D341Med (cell line): Measurements from ENCODE around the gene PPCDC.
"Not testable (repeated sequence)": the region's sequence is repeated elsewhere in the genome, so short reads cannot be mapped to it uniquely, and the experiment has no call there.

Experiments used
- DNase-seq: peaks from one replicate; pipeline ENCODE4 v3.0.0; 2012; ENCODE audit warnings: low spot score

The PPCDC gene

GRCh38 chr15:75069301-75069925, 46.0 kb downstream of the PPCDC start:
- DNase-seq = no peak

- DNase-seq = no peak
These were observed 47.3 kb downstream of the PPCDC start for GRCh38 chr15:75070674-75071073.

DNA sequence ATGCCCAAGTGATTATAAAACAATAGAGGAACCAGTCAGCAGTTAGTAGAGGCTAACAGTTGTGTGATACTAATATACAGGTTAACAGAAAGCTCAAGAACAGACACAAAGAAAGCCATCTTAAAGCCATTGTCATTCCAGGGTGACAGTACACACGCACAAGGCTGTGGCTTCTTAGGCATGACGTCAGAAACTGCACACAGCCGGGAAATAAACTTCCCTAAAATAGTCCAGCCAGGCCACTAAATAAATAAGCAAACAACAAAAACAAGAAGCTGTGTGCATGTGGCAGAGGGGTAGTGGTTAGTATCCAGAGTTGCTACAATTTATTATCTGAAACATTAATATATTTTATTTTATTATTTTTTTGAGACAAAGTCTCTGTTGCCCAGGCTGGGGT, 49.8 kb downstream of the PPCDC start:
- no peak for DNase-seq

- no peak for DNase-seq
These were observed 52.9 kb downstream of the PPCDC start for GRCh38 chr15:75076277-75076676.

GRCh38 chr15:75077551-75077961, 54.2 kb downstream of the PPCDC start:
- DNase-seq = not testable (repeated sequence)

- DNase-seq = no peak
These were observed 57.8 kb downstream of the PPCDC start for GRCh38 chr15:75081150-75081549.

GRCh38 chr15:75082689-75083088, 59.3 kb downstream of the PPCDC start:
- DNase-seq = no peak

DNA sequence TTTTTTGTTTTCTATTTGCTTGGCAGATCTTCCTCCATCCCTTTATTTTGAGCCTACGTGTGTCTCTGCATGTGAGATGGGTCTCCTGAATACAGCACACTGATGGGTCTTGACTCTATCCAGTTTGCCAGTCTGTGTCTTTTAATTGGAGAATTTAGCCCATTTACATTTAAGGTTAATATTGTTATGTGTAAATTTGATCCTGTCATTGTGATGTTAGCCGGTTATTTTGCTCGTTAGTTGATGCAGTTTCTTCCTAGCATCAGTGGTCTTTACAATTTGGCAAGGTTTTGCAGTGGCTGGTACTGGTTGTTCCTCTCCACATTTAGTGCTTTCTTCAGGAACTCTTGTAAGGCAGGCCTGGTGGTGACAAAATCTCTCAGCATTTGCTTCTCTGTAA, 62.3 kb downstream of the PPCDC start:
- not testable (repeated sequence) for DNase-seq

GRCh38 chr15:75089456-75090387, 66.3 kb downstream of the PPCDC start:
- no peak for DNase-seq

DNA sequence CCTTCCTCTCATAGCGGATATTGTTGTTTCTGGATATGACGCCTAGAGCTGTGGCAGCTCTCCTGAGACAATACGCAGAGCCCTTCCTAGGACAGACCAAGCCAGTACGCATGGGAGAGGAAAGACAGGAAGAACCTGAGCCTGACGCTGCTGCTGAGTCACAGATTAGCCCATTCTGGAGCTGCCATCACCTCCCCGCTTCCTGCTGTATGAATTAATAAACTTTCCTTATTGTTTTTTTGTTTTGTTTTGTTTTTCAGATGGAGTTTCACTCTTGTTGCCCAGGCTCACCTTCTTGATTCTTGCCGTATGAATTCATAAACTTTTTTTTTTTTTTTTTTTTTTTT, 67.0 kb downstream of the PPCDC start:
- no peak for DNase-seq

- DNase-seq = no peak
These were observed 68.4 kb downstream of the PPCDC start for GRCh38 chr15:75091814-75092213.

GRCh38 chr15:75094961-75095478, 71.6 kb downstream of the PPCDC start:
- DNase-seq = not testable (repeated sequence)

- DNase-seq = no peak
These were observed 72.2 kb downstream of the PPCDC start for GRCh38 chr15:75095594-75095993.

- no peak for DNase-seq
These were observed 74.5 kb downstream of the PPCDC start for GRCh38 chr15:75097939-75098338.

- no peak for DNase-seq
These were observed 75.0 kb downstream of the PPCDC start for GRCh38 chr15:75098404-75098803.
